ENCODE results near the gene LRRC47.

The LRRC47 gene

DNA sequence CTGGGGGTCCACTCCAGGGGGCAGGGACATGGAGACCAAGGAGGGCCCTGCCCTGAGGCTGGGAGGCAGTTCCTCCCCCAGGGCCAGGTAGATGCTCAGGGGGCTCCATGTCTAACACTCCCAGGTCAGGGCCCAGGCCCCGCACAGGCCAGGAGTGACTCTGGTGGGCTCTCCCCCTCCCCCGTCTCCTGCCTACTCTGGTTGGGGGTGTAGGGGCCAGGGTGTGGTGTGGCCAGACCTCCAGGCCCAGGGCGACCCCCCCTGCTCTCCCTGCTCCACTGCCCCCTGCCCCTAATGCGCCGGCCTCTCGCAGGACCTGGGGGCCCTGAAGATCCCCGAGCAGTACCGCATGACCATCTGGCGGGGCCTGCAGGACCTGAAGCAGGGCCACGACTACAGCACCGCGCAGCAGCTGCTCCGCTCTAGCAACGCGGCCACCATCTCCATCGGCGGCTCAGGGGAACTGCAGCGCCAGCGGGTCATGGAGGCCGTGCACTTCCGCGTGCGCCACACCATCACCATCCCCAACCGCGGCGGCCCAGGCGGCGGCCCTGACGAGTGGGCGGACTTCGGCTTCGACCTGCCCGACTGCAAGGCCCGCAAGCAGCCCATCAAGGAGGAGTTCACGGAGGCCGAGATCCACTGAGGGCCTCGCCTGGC lies 63.7 kb downstream of the LRRC47 start:
- DNase-seq (ENCODE audit: low spot score), result no peak

DNA sequence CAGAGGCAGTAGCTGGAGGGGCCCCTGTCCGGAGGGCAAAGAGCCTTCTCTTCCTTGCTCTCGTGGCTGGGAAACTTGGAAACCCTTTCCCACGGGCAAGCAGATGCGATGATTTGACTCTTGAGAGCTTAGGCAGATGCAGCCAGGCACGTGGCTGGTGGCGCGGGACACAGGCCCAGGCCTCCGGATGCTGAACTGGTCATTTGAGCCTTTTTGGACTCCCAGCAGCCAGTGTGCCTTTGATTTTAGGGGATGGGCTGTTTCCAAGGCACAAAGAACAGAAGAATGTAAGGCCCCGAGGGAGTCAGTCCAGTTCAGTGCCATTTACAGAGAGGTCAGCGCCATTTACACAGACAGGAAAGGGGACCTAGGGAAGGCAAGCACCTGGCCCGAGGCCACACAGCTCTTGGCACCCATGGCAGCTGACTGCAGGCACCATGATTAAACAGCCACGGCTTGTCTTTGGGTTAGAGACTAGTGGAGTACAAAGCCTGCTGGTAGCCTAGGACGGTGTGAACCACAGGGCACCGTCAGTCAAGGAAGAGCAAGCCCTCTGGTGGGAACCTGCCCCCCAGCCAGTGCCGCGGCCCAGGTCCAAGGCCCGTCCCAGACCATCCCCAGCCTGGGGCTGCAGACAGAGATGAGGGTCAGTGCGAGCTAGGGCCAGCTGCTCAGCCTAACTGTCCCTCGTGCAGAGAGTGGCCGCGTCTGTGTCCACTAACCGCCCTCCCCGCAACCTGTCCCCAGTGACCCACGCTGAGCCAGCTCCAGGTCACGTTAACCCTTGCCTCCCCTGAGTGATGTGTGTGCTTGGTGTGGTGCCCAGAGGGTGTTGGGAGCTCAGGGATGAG lies 64.5 kb downstream of the LRRC47 start:
- DNase-seq (ENCODE audit: low spot score), result no peak

DNA sequence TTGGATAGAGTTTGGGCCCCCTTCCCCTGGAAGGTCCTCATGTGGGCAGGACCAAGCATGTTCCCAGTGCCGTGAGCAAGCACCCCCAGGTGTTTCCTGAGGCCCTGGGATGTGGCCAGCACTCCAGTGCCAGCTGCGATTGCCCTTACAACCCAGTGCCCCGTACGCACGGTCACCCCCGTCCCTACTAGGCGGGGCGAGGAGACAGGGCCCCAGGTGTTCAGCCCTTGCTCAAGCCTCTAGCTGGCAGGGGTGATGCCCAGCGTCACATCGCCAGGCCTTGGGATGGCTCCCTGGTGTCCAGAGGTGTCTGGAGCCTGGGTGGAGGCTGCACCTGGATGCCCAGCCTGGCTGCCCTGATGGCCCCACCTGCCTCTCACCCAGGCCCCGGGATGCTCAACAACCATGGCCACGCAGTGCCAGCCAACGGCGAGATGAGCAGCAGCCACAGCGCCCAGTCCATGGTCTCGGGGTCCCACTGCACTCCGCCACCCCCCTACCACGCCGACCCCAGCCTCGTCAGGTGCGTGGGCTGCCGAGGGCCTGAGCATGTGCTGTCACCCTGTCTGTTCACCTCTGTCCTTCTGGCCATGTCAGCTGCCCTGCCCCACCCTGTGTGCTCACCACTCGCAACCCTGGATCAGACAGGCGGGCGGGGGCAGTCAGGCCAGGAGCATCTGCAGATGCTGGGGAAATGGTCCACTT lies 65.6 kb downstream of the LRRC47 start:
- no peak for DNase-seq (ENCODE audit: low spot score)

DNA sequence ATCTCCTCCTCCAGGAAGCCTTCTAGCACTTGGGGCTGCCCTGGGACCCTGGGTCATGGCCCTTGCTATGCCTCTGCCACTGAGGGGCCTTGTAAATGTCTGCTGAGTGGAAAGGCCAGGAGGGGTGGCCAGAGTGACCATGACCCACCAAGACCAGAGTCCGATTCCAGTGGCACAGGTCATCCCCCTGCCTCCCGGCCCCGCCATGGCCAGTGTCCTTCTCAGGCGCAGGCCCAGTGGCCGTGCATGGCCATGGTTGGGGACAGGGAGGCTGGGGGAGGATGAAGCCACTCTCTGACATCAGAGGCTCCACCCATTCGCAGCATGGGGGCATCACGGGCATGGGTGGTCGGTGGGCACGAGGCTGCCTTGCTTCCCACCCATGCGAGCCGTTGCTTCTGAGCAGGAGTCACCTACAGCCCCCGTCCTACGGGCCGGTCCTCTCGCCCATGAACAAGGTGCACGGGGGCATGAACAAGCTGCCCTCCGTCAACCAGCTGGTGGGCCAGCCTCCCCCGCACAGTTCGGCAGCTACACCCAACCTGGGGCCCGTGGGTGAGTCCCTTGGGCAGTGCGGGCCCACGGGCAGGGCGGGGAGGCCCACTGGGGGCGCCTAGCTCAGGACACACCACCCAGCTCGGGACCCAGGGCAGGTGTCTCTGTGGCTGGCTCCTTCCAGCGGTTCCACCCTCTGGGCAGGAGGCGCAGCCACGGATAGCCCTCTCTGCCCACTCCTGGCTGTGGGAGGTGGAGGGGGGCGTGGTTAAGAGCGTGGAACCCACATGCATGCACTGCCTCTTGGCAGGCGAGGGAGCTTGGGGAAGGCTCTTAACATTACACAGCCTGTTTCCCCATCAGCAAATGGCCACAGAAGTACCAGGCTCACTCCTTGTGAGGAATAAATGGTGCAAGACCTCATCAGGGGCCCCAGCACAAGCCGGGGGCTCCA lies 66.4 kb downstream of the LRRC47 start:
- no peak for DNase-seq (ENCODE audit: low spot score)
